MM.1S (cell line): ENCODE data around the gene HARS2.

ENCODE experiments used
- DNase-seq: peaks from one replicate; pipeline ENCODE4 v3.0.0-alpha.2; 2015
- H2AFZ ChIP-seq: fragments of 300-600 bp; sonication (generic); 2 replicates; pipeline ENCODE4 v1.6.0; 2016; ENCODE audit warnings: antibody characterized with exemption, low read length
- H3F3A ChIP-seq: fragments of 300-600 bp; sonication (generic); 2 replicates; pipeline ENCODE4 v1.6.1; 2016; ENCODE audit warnings: mild to moderate bottlenecking, antibody characterized with exemption, low read length, moderate library complexity, mixed read lengths; ENCODE audit not compliant: insufficient read depth
- H3K27ac ChIP-seq: fragments of 300-600 bp; sonication (generic); 2 replicates; pipeline ENCODE4 v1.5.1; 2016; ENCODE audit warnings: mild to moderate bottlenecking, low read length
- H3K27me3 ChIP-seq: fragments of 300-600 bp; sonication (generic); replicated peaks from 2 replicates; pipeline ENCODE4 v1.6.0; 2016; ENCODE audit warnings: low read length; ENCODE audit not compliant: insufficient read depth
- H3K36me3 ChIP-seq: fragments of 300-600 bp; sonication (generic); replicated peaks from 2 replicates; pipeline ENCODE4 v1.6.1; 2016; ENCODE audit warnings: mild to moderate bottlenecking, low read length, mixed read lengths; ENCODE audit not compliant: insufficient read depth
- H3K4me1 ChIP-seq: fragments of 300-600 bp; sonication (generic); 2 replicates; pipeline ENCODE4 v1.6.1; 2016; ENCODE audit warnings: low read length, mixed read lengths
- H3K4me2 ChIP-seq: fragments of 300-600 bp; sonication (generic); 2 replicates; pipeline ENCODE4 v1.6.0; 2016; ENCODE audit warnings: low read depth, low read length
- H3K4me3 ChIP-seq: fragments of 300-600 bp; sonication (generic); 2 replicates; pipeline ENCODE4 v1.5.1; 2016; ENCODE audit warnings: low read length, mixed read lengths
- H3K79me2 ChIP-seq: fragments of 300-600 bp; sonication (generic); 2 replicates; pipeline ENCODE4 v1.6.1; 2016; ENCODE audit warnings: mixed run types, low read length, mixed read lengths
- H3K9ac ChIP-seq: fragments of 300-600 bp; sonication (generic); 2 replicates; pipeline ENCODE4 v1.6.1; 2016; ENCODE audit warnings: low read length, mixed read lengths
- H3K9me2 ChIP-seq: fragments of 300-600 bp; sonication (generic); replicated peaks from 2 replicates; pipeline ENCODE4 v1.6.1; 2016; ENCODE audit warnings: mild to moderate bottlenecking, low read length, mixed read lengths; ENCODE audit not compliant: insufficient read depth
- H3K9me3 ChIP-seq: fragments of 300-600 bp; sonication (generic); replicated peaks from 2 replicates; pipeline ENCODE4 v1.6.1; 2016; ENCODE audit warnings: mild to moderate bottlenecking, low read length, mixed read lengths; ENCODE audit not compliant: insufficient read depth
- H4K20me1 ChIP-seq: fragments of 300-600 bp; sonication (generic); 2 replicates; pipeline ENCODE4 v1.6.1; 2016; ENCODE audit warnings: mild to moderate bottlenecking, low read length, moderate library complexity, mixed read lengths; ENCODE audit not compliant: insufficient read depth
- EZH2 ChIP-seq: fragments of 300-600 bp; sonication (generic); optimal IDR thresholded peaks from 2 replicates; pipeline ENCODE3; 2017; ENCODE audit warnings: low read depth, mild to moderate bottlenecking, antibody characterized with exemption, low read length, mixed read lengths
- EZH2phosphoT487 ChIP-seq: fragments of 300-600 bp; sonication (generic); IDR thresholded peaks from 2 replicates; pipeline ENCODE4 v1.6.1; 2018; ENCODE audit warnings: antibody characterized with exemption, low read length
- TF ChIP-seq, protein P1 (sequence below): fragments of 300-600 bp; sonication (generic); IDR thresholded peaks from 2 replicates; pipeline ENCODE4 v1.5.1; 2016; ENCODE audit warnings: antibody characterized with exemption, low read length, mixed read lengths

The HARS2 gene, protein sequence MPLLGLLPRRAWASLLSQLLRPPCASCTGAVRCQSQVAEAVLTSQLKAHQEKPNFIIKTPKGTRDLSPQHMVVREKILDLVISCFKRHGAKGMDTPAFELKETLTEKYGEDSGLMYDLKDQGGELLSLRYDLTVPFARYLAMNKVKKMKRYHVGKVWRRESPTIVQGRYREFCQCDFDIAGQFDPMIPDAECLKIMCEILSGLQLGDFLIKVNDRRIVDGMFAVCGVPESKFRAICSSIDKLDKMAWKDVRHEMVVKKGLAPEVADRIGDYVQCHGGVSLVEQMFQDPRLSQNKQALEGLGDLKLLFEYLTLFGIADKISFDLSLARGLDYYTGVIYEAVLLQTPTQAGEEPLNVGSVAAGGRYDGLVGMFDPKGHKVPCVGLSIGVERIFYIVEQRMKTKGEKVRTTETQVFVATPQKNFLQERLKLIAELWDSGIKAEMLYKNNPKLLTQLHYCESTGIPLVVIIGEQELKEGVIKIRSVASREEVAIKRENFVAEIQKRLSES

DNA sequence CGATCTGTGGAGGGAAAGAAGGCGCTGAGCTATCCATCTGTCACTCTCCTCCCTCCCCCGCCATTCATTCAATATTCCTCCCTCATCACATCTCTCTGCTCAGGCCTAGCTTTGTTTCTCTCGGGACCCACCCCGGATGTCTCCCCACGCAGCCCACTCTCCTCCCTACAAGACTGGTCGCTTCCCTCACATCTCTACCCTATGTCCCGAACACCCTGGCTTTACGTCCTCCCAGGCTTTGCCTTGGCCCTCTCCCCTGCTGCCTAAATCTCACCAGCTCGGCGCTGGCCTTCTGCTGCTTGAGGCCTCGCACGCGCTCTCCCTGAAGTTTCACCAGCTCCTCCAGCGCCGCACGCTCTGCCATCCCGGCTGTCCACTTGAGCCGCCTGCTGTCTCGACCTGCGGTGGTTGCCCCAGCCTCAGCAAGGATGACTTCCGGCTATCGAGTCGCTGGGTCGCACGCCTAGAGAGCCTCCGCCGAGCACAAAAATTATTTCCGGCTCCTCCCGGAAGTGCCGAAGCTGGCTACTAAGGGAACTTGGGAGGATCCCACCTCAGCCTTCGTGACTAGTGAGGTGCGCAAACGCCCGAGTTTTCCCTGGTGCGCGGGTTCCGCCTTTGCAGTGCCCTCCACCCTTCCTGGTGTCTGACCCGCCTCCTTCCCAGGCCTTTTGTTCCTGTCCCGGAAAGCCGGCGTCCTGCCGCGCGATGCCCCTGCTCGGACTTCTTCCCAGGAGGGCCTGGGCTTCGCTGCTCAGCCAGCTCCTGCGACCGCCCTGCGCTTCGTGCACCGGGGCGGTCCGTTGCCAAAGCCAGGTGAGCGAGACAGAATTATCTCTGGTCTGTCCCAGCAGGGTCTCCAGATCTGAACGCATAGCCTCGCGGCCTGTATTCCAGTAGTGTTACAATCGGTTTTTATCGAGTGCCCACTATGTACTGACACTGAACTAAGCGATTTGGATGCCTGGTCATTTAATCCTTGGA, at the start of gene HARS2, which contains the start of gene HARS1:
HARS2 (plus strand) TSS at position 515 of the 984 bp plus-strand sequence; CDS start at position 709, 194 bp downstream.
HARS1 (minus strand) TSS at position 430 of the 984 bp plus-strand sequence; CDS start at position 364, 66 bp downstream.
- Histone ChIP-seq H3K79me2 (peaks cover 55% of the 10 kb centered on the region), H3K36me3 (peaks cover 10% of the 10 kb centered on the region), H3K4me2 (peak within 1 kb of the TSS; percentile 87), H3K27me3 (no peaks in the 10 kb centered on the region), H3K9me3 (no peaks in the 10 kb centered on the region), H3K4me3 (peak within 1 kb of the TSS; percentile 91), H3K9me2 (no peaks in the 10 kb centered on the region), H3F3A (peaks cover 15% of the 10 kb centered on the region), H2AFZ (peak within 1 kb of the TSS; percentile 93), H4K20me1 (no peaks in the 10 kb centered on the region), H3K9ac (peak within 1 kb of the TSS; percentile 80), H3K4me1 (peaks cover 10% of the 10 kb centered on the region; the same call in 1 of the 2 replicates), H3K27ac (peak within 1 kb of the TSS; percentile 63)
- TF ChIP-seq, protein P1, sequence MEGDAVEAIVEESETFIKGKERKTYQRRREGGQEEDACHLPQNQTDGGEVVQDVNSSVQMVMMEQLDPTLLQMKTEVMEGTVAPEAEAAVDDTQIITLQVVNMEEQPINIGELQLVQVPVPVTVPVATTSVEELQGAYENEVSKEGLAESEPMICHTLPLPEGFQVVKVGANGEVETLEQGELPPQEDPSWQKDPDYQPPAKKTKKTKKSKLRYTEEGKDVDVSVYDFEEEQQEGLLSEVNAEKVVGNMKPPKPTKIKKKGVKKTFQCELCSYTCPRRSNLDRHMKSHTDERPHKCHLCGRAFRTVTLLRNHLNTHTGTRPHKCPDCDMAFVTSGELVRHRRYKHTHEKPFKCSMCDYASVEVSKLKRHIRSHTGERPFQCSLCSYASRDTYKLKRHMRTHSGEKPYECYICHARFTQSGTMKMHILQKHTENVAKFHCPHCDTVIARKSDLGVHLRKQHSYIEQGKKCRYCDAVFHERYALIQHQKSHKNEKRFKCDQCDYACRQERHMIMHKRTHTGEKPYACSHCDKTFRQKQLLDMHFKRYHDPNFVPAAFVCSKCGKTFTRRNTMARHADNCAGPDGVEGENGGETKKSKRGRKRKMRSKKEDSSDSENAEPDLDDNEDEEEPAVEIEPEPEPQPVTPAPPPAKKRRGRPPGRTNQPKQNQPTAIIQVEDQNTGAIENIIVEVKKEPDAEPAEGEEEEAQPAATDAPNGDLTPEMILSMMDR, result no peak
- no peak for TF ChIP-seq EZH2phosphoT487
- TF ChIP-seq EZH2, result no peak
- DNase-seq, result peak; percentile 95

DNA sequence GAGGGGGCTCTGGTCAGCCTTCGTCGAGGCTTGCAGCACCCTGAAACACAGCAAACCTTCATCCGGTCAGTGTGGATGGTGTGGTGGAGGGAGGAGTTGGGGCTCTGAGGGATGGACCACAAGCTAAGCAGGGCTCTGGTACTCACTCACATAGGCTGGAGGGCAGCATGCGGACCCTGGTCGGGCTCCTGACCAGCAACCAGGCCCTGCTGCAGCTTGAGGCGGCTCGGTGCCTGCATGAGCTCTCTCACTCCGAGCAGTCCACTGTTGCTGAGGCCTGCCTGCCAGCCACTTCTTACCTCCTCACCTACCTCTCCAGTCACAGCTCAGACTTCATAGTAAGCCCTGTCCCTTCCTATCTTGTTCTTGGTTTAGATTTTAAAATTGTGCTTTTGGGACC, 49.5 kb upstream of the HARS2 start:
- H3F3A ChIP-seq, result peaks cover 4% of the 10 kb centered on the region; the same call in 1 of the 2 replicates
- H4K20me1 ChIP-seq, result no peaks in the 10 kb centered on the region
- H3K4me1 ChIP-seq, result peaks cover 9% of the 10 kb centered on the region
- DNase-seq, result no peak
- no peaks in the 10 kb centered on the region for H3K9me3 ChIP-seq
- no peak overlapping the region for H3K4me3 ChIP-seq
- H3K27ac ChIP-seq, result no peak overlapping the region
- H2AFZ ChIP-seq, result no peak overlapping the region
- no peaks in the 10 kb centered on the region for H3K27me3 ChIP-seq
- no peak overlapping the region for H3K4me2 ChIP-seq
- H3K79me2 ChIP-seq, result peaks cover 40% of the 10 kb centered on the region
- no peaks in the 10 kb centered on the region for H3K9me2 ChIP-seq
- TF ChIP-seq EZH2 (no peak), EZH2phosphoT487 (no peak)
- TF ChIP-seq, protein P1, result no peak
- no peaks in the 10 kb centered on the region for H3K36me3 ChIP-seq
- no peak overlapping the region for H3K9ac ChIP-seq

DNA sequence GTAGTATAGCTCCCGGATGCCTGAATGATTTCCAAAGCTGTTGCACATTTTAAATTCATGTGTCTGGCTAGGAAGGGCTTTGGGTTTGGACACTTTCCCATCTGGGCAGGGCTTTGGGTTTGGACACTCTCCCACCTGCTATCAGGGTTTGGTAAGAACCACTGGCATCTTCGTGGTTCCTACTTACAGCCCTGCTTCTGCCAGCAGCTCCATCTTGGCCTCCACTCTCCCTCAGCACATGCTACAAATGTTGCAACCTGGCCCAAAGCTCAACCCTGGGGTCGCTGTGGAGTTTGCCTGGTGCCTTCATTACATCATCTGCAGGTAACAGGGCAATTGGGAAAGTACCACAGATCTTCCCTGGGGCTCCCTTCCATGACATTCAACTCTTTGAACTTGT, 48.5 kb upstream of the HARS2 start:
- Histone ChIP-seq H2AFZ (no peak overlapping the region), H3K9me3 (no peaks in the 10 kb centered on the region), H3K27ac (no peak overlapping the region), H3K4me2 (no peak overlapping the region), H3K79me2 (peaks cover 47% of the 10 kb centered on the region), H3K9me2 (no peaks in the 10 kb centered on the region), H3F3A (peaks cover 4% of the 10 kb centered on the region; the same call in 1 of the 2 replicates), H3K36me3 (no peaks in the 10 kb centered on the region), H4K20me1 (no peaks in the 10 kb centered on the region), H3K4me1 (peaks cover 9% of the 10 kb centered on the region), H3K9ac (no peak overlapping the region), H3K4me3 (no peak overlapping the region), H3K27me3 (no peaks in the 10 kb centered on the region)
- no peak for DNase-seq
- TF ChIP-seq EZH2 (no peak), EZH2phosphoT487 (no peak)
- TF ChIP-seq, protein P1, result no peak
